HS-5 (cell line): Measurements from ENCODE around the gene GPRC5A.

Experiments
- DNase-seq: peaks from one replicate; pipeline ENCODE4 v3.0.0-alpha.2; 2012; ENCODE audit warnings: low read depth

GPRC5A gene

DNA sequence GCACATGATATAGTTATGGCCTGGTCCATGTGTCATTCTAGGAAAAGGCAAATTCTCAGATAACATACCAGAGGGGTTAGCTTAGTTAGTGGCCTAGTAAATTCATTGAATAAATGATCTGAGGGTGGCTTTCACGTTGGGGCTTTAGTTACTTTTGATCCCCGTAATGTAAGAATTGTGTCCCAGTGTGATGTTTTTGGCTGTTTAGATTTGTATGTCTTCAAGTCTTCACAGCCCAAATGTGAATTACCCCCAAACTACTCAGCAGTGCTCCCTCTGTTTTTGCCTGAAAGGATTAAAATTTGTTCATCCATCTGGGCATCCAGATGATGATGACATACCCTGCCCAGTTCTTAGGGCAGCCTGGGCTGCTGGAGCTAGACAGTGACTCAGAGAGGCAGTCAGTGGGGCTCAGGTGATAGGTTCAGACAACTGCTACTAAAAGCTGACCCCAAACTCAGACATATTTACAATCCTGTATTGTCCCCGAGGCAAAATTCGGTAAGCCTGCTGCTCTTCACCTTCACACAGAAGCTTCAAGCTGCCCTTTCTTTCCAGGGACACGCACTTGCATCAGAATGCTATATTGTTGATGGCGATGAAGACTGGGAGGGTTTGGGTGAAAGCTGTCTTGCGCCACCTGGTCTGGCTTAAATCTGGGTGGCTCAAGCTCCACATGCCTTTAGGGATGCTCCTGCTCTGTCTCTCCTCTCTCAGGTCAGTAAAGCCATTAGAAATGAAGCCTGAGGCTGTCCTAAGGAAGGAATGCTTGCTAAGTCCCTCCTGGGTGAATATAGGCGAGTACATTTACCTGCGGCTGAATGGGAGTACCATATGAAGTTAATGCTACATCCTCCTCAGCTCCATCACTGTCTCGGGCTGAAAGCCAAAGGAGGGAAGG, 50.3 kb downstream of the GPRC5A start:
- no peak for DNase-seq

DNA sequence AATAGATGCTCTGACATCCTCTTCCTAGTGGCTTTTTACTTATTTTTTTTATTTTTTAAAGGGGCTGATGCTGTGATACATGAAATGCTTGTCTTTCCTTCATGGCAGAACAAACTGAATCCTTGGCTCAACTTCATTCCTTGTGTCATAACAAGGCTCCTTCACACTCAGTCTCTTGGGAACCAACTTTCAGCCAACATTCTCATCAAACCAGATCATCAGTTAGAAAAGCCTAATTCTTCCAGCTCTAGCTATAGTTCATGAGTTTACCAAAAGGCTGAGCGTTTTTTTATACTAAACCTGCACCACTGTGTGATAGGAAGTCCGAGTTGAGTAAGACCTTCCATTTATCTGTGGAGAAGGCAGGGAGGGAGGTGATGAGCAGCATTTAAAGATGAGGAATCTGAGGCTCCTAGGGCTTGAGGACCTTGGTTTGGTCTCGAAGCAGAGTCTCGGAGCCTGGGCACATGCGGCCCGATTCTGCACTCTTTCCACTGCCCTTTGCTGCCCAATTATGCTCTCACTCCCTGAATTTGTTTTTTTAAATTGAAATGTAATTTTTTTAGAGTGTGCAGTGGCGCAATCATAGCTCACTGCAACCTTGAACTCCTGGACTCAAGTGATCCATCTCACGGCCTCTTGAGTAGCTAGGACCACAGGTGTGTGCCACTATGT, 52.4 kb downstream of the GPRC5A start:
- DNase-seq: no peak

DNA sequence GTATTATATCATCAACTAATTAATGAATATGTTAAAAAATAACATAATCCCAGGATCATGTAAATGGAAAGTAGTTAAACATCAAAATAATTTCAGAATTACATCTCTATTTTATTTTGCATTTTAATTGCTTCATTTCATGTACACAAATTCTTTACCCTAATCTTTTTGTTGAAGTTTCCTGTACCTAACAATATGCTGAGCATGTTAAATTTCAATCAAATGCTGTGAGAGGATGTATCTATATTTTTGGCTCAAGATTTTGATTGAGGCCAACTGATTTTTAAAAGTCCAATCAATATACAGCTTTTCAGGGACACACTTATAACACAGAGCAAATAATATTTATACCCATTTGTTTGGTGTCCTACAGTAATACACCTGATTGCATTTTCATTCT, 54.2 kb downstream of the GPRC5A start:
- DNase-seq: no peak

DNA sequence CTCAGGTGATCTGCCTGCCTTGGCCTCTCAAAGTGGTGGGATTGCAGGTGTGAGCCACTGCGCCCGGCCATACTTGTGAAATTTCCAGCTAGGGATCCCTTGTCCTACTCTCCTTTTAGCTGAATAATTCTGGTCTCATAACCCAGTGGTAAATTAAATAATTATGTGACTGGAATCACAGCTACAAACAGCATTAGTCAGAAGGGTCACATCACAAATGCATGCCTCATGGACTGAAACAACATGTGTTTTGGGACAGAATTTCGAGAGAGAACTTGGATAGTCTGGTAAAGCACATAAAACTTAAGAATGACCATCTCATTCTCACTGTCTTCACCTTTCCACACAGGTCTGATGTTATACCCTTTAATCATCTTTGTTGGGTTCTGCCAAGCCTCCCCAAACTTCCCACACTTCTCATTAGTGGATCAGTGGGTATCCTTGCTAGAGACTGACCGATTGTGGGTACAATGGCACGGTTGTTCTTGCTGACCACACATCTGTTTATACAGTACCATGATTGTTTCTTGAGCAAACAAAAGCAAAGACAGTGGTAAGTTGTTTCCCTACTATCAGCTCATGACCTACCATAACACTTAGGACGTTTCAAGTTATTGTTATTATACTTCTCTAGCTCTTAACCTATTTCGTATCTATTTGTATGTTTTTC, 55.5 kb downstream of the GPRC5A start:
- peak; percentile 14 for DNase-seq

DNA sequence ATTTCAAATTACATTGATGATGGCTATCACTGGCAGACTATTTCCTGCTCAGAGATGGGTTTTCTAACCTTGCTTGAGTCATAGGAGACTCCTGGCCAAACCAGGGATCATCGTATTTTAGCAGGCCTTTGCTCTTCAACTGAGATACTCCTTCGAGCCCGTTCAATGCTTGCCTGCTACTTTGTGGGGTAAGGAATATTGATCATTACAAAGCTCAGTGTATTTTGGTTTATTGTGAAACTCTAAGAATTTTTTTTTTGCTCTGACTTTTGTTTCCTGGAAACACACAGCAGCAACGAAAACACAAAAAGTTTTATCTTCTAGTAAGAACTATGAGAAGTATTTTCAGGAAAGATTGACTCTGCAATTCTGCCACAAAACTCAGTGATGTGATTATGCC, 56.5 kb downstream of the GPRC5A start:
- no peak for DNase-seq

DNA sequence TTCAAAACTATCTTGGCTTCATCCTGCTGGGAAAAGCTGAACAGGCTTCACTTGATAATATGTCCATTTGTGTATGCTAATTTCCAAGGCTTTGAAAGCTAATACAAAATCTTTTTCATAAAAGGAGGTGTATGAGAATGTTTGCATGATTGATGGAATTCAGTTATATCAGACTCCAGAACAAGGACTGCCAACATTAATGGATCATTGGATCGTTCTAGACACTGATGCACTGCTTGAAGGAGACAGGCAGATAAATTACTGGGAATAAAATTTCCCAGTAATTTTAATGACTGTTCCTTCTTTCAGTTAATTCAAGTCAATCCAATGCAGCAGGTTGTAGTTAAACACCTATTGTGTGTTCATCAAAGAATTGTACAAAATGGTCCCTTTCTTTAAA, 60.1 kb downstream of the GPRC5A start:
- no peak for DNase-seq

DNA sequence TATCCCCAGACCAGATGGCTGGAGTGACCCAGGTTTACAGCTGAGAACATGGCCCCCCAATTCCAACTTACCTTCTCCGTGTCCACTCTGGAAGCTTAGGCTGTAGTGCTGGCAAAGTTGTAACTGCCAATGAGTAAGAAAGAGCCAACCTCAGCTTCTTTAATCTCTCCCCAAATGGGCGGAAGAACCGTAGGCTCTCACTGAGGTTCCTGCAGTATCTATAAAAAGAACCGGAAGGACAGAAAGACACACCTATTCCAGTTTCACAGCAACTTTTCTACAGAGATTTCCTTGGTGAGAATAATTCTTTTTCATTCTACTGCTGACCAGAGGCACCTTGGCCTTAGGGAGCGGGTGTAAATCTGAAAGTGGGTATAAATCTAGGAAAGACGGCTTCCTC, 60.7 kb downstream of the GPRC5A start, which contains the start of gene GPRC5D:
GPRC5D (minus strand) TSS at position 135 of the 400 bp plus-strand sequence. CDS start 1,786 bp downstream, outside the sequence.
- no peak for DNase-seq

DNA sequence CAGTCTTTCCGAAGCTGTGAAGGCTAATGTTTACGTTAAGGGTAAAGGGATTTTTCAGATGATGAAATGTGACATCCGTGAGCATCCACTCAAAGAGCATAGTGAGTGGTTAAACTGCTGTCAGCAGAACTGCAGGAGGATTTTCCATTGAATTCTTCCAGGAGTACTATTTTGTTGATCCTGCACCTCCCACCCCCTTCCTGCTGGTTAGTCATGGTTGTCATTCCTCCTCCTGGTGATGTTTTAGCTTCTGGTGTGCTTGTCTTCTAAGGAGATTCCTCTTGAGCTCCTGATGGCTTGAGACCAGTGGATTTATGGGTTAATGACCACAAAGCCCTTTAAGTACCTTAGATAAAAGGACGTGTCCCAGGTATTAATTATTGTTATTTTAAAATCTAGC, 63.0 kb downstream of the GPRC5A start:
- no peak for DNase-seq

DNA sequence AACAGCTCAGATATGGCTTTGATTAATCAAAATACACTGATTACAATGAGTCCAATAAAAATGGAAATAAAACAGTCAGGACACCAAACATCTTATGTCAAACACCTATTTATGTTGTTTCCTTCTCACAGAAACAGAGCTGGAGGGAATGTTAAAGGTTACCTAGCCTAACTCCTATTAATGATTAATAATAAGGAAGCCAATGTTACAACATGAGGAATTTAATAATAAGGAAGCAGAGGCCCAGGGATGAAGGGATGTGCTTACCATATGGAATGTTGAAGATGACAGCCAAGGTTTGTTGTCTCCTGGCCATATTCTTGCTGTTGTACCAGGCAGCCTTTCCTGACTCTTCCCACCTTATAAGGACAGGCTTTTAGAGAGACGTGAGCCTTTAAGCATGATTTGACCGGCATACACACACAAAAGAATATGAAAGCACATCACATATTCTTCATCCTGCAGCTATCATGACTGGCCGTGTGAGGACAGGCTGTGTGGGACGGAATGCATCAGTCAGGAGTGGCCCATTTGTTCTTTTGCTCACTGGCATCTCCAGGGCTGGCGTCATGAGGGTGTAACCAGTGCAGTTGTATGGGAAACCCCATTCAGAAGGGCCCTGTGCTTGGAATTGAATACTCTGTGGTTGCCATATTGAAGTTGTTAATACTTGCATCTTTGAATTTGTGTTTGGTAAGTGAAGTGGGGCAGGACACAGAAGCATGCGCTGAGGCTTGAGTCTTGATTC, 63.7 kb downstream of the GPRC5A start:
- no peak for DNase-seq

DNA sequence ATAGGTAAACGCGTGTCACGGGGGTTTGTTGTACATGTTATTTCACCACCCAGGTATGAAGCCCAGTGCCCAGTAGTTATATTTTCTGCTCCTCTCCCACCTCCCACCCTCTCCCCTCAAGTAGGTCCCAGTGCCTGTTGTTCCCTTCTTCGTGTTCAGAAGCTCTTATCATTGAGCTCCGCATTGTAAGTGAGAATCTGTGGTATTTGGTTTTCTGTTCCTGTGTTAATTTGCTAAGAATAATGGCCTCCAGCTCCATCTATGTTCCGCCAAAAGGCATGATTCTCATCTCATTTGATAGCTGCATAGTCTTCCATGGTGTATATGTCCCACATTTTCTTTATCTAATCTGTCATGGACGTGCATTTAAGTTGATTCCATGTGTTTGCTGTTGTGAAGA, 67.5 kb downstream of the GPRC5A start:
- DNase-seq: no peak

DNA sequence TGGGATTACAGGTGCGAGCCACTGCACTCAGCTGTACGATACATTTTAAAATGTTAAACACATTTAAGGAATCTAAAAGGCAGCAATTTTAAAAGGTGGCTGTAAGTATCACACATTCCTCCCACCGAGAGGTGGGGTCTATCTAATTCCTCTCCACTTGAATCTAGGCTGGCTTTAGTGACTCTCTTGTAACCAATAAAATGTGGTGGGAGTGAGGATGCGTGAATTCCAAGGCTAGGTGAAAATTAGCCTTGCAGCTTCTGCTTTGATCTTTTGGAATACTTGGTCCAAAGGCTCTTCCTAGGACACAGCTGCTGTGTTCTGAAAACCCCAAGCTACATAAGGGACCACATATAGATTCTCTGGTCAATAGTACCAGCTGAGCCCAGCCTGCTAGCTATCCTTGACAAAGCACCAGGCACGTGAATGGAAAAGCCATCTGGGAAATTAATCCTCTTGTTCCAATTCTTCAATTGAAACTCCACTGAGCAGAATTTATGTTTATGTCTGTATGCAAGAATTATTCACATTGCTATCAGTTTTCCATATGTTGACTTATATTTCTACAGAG, 69.4 kb downstream of the GPRC5A start:
- DNase-seq: no peak

DNA sequence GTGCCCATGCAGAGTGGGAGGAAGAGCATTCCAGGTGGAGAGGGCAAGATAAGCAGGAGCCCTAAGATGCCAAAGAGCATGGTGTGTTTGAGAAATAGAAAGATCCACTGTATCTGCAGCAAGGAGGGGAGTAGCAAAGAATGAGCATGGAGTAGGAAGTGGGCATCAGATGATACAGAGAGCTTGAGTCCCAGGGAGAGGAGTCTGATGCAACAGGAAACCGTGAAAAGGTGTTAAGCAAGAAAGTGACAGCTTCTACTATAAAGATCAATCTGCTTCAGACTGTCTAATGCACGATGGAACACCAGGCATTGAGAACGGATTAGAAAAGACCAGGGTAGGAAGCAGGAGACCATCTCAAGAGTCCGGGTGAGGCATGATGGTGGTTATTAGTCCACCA, 72.9 kb downstream of the GPRC5A start:
- DNase-seq: no peak

DNA sequence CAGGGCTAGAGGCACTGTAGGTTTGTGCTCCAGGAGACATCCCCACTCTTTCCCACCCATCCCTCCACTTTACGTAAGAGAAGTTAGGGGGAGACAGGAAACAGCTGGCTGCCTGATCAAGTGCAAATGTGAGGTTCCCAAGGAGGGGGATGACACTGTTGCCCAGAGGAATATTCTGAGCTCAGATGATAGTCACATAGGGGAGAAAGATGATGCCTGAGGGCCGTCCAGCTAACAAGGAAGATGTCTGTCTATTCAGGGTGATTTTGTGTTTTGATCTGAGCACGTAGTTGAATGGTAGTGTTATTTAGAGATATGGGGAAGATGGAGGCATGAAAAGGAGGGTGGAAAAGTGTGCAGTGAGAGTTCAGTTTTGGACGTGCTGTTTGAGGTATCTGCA, 74.5 kb downstream of the GPRC5A start:
- DNase-seq: no peak
